ENCODE results near the gene TMEM209.

The TMEM209 gene

GRCh38 chr7:130118294-130118693, 86.9 kb downstream of the TMEM209 start:
- no peak for DNase-seq

GRCh38 chr7:130114776-130115175, 90.4 kb downstream of the TMEM209 start:
- DNase-seq: no peak
